ENCODE measurements around the gene SLC8A3.

The SLC8A3 gene

GRCh38 chr14:70177081-70177800 lies 11.5 kb downstream of the SLC8A3 start:
- no peak for DNase-seq (ENCODE audit: low spot score)

GRCh38 chr14:70173569-70173968 lies 15.2 kb downstream of the SLC8A3 start:
- no peak for DNase-seq (ENCODE audit: low spot score)

DNA sequence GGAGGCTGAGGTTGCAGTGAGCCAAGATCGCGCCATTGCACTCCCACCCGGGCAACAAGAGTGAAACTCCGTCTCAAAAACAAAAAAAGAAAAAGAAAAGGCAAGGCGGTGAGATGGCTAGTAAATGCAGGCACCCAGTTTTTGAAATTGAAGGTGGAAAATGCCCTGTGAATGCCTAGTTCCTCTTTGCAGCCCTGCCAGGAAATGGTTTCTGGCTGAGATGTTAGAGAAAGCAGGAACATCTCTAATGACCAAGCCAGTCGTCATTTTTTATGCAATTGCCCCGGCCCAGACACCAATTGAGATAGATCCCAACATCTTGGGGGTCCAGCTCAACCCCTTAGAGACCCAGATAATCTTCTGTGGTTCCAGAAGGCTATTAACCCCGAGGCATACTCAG lies 17.0 kb downstream of the SLC8A3 start:
- DNase-seq (ENCODE audit: low spot score) = no peak

- DNase-seq (ENCODE audit: low spot score) = no peak
Measured at GRCh38 chr14:70170976-70171375, 17.8 kb downstream of the SLC8A3 start.

GRCh38 chr14:70168406-70168805 lies 20.3 kb downstream of the SLC8A3 start:
- DNase-seq (ENCODE audit: low spot score) = no peak

- no peak for DNase-seq (ENCODE audit: low spot score)
Measured at GRCh38 chr14:70166530-70167203, 22.1 kb downstream of the SLC8A3 start.

DNA sequence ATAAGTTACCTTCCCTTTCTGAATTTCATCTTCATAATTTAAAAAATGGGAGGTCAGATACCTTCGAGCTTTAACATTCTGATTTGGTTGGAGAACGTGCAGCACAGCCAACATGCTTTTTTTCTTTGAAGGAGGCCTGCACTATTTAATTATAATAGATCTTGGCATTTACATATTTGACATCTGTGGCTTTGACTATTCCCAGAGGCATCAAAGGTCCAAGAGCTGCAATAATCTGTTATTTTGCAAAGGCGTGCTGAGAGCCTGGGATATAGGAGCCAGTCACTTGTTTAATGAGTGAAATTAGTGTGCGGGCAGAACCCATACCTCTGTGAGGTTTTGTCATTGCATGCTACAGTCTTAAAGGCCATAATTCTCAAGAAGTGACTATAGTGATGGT lies 26.4 kb downstream of the SLC8A3 start:
- no peak for DNase-seq (ENCODE audit: low spot score)

- no peak for DNase-seq (ENCODE audit: low spot score)
Measured at GRCh38 chr14:70156592-70156991, 32.2 kb downstream of the SLC8A3 start.

DNA sequence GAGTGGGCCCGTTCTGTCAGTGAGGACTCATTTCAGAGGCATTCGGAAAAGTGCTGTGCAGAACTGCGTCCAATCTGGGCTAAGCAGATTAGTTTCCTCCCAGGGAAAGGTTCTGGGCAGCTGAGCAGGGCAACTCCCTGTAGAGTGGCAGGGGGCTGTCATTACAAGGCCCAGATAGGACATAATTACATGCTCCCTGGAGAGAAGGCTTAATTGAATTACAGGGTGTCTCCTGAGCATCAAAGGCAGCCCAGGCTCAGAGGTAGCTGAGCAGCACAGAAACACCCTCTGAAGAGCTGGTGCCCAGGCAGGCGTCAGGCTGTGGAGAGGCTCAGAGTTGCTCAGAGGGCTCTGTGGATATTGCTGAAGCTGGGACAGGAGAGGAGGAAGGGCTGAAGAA lies 36.0 kb downstream of the SLC8A3 start:
- no peak for DNase-seq (ENCODE audit: low spot score)

GRCh38 chr14:70152081-70152480 lies 36.7 kb downstream of the SLC8A3 start:
- DNase-seq (ENCODE audit: low spot score) = peak; percentile 60

DNA sequence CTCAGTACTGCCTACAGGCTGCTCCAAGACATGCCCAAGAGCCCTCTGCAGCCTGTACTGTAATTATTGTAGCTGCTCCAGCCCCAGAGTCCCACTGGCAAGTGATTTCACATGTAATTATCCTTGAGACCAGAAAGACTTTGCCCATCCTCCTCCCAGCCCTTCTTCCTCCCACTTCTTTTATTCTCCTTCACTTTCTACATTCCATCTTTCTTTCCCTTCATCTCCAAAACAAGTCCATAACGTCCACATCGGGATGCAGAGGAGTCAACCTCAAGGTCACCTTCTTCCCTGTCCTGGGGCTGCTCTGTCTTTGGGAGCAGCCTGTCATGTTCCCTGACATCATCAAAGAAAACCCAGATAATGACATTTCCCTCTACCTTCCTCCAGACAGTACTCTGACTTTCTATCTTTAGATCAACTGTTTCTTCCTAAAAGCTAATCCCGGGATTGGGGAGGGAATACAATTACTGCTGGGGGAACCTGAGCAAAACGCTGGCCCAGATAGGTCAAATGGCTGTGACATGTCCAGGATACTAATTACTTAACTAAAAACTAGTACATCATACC lies 39.1 kb downstream of the SLC8A3 start:
- peak; percentile 56 for DNase-seq (ENCODE audit: low spot score)

DNA sequence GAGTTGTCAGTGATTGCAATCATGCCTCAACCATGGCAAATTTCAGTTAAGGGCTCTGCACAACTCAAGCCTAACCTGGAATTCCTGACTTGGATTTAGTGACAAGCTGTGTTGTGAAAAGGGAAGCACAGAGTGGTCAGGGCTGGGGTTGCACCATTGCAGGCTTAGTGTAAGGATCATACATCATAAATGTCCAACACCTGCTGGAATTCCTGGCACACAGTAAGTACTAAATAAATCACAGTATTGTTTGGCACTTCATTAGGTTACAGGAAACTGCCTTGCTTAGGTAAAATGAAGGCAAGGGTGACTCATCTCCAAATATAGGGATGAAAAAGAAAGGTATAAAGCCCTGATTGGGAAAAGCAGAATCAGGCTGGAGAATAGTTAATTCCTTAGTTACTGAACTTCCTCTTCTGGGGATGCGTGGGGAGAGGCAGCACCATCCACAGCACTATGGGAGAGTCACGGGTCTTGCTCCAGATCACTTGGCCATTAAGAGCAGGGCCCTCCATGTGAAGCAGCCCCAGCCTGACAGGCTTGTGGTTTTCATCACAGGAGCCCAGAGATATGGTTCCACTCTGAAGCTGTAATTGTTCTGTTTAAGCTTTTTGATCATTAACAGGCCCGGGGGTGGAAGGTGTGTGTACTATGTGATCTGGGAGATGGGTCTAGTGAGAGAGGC lies 39.7 kb downstream of the SLC8A3 start:
- peak; percentile 24 for DNase-seq (ENCODE audit: low spot score)

GRCh38 chr14:70148351-70148750 lies 40.4 kb downstream of the SLC8A3 start:
- DNase-seq (ENCODE audit: low spot score) = no peak

DNA sequence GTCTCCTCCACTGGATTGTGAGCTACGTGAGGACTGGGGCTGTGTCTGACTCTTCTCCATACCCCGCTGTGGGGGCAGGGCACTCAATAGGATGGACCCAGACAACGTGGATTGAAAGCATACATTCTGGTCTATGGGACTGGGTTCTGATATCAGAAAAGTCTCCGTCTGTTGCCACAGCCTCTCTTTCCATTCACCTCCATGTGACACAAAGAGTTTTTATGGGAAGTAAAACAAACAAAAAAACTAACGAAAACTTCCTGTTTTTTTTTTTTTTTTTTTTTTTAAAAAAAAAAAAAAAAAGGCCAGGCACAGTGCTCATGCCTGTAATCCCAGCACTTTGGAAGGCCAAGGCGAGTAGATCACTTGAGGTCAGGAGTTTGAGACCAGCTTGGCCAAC lies 44.7 kb downstream of the SLC8A3 start:
- DNase-seq (ENCODE audit: low spot score) = no peak

DNA sequence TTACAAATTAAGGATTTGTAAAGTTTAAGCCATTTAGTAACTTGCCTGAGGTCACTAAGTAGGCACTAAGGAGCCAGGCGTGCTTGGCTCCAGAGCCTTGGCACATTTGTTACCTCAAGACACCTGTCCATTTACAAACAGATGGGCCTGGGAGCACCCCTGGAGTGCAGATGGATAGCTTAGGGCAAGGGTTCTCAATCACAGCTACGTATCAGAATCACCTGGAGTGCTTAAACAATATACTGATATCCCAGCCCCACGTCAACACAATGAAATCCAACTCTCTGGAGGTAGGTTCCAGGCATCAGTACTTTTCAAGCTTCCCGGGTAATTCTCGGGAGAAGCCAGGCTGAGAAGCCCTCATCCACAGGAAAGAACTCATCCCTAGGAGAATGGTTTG lies 45.4 kb downstream of the SLC8A3 start:
- no peak for DNase-seq (ENCODE audit: low spot score)

GRCh38 chr14:70140614-70141013 lies 48.1 kb downstream of the SLC8A3 start:
- no peak for DNase-seq (ENCODE audit: low spot score)

DNA sequence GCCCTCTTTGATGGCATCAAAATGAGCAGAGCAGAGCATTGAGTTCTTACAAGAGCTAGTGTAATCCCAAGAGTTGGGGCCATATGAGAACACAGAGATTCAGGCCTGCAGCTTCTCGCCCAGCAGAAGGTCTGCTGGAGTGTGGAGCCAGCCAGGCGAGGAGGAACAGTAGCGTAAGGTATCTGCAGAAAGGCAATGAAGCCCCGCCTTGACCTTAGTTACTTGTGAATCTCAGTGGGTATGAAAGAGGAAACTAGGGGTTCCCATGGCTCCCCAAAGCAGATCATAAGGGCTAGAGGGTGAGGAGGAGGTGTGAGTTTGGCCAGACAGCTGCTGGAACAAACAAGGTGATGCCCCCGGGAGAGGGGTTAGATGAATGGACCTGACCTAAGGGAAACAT lies 49.4 kb downstream of the SLC8A3 start:
- DNase-seq (ENCODE audit: low spot score) = no peak

GRCh38 chr14:70137788-70138187 lies 51.0 kb downstream of the SLC8A3 start:
- DNase-seq (ENCODE audit: low spot score) = no peak

GRCh38 chr14:70133461-70133860 lies 55.3 kb downstream of the SLC8A3 start:
- no peak for DNase-seq (ENCODE audit: low spot score)

- DNase-seq (ENCODE audit: low spot score) = no peak
Measured at GRCh38 chr14:70130482-70130881, 58.3 kb downstream of the SLC8A3 start.

DNA sequence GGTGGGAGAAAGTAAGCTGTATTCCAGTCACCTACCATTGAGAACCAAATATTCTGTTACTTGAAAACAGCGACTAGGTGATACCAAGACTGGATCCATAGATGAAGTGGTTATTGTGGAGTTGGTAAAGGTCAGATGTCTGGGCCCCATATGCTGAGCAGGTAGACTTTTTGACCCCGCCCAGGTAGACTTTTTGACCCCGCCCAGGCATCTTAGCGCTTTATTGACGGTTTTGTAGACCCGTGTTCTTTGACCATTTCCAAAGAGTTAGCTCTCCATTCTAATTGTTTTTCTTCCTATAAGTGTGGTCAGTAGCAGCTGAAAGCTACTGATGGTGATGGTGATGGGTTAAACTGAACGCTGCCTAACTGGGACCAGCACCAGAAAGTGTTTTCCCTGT lies 61.6 kb downstream of the SLC8A3 start:
- DNase-seq (ENCODE audit: low spot score) = no peak

DNA sequence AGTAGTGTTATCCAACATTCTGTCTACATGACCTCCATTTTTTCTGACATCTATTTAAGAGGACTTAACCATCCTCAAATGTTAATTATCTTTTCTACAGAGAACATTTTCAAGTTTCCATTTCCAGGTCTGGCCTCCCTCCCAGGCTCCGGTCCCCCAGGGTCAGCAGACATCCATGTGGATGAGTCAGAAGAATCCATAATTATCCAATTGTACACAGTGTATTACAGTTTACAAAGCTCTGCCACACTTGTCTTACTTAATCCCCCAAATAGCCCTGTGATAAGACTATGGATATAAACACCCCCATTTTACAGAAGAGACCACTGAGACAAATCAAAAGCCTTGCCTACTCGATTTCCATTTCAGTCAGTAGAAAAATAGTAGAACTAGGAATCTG lies 65.0 kb downstream of the SLC8A3 start:
- DNase-seq (ENCODE audit: low spot score) = no peak

DNA sequence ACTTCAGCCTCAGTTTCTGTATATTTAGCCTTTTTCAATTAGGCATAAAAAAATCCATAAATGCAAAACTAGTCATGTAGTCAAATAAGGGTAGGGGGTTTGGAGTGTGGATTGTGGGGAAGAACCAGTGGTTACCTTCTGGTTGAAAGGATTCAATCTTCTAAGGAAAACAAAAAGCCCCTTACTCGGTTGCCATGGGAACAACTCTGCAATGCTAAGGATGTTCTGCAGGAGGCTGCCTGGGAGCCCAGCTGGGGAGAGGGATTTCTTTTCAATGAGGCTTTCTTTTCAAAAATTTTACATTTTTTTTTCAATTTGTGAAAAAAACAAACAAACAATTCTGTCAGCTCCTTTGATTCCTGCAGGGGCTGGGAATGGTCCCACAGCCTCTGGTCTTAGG lies 67.2 kb downstream of the SLC8A3 start:
- no peak for DNase-seq (ENCODE audit: low spot score)
